Lung (tissue), 12 donors: ENCODE measurements around the gene TRIML2. TPM values are rescaled to one million over a fixed set of nuclear protein-coding genes. Genes with fewer than 3 reads are reported as not detected.

Source experiments
- ATAC-seq: fragments of 200-7000 bp; cut with Tn5 transposase; one replicate; pipeline ENCODE4 v1.9.1; 2020; ENCODE audit warnings: moderate number of reproducible peaks; ENCODE audit not compliant: insufficient read depth, low FRiP score
- DNase-seq, 3 donors: peaks; one replicate each; pipeline ENCODE4 v3.0.0-alpha.2; 2013 to 2017
- H3K27ac ChIP-seq, 2 donors: one replicate each; pipeline ENCODE4 v1.5.1; 2013; ENCODE audit warnings: mild to moderate bottlenecking in 2 of 2, moderate library complexity in 2 of 2, control low read depth in 1 of 2, inconsistent platforms in 1 of 2, low read depth in 1 of 2, low read length in 1 of 2
- H3K27me3 ChIP-seq, 3 donors: one replicate each; pipeline ENCODE4 v1.5.1; 2013; ENCODE audit warnings: low read length in 2 of 3; ENCODE audit not compliant: control insufficient read depth in 3 of 3, insufficient read depth in 3 of 3
- H3K36me3 ChIP-seq, 4 donors: one replicate each; pipeline ENCODE4 v1.5.1; 2013; ENCODE audit warnings: low read length in 4 of 4, mild to moderate bottlenecking in 1 of 4, moderate library complexity in 1 of 4; ENCODE audit not compliant: control insufficient read depth in 4 of 4, insufficient read depth in 4 of 4
- H3K4me1 ChIP-seq, 5 donors: one replicate each; pipeline ENCODE4 v1.5.1; 2013; ENCODE audit warnings: low read length in 5 of 5, mild to moderate bottlenecking in 2 of 5, moderate library complexity in 1 of 5; ENCODE audit not compliant: control insufficient read depth in 5 of 5, insufficient read depth in 5 of 5
- H3K4me3 ChIP-seq: one replicate; pipeline ENCODE4 v1.5.1; 2013; ENCODE audit warnings: mild to moderate bottlenecking, control low read depth, moderate library complexity
- H3K9ac ChIP-seq, 2 donors: one replicate each; pipeline ENCODE4 v1.5.1; 2013; ENCODE audit warnings: low read length in 2 of 2, control low read depth in 1 of 2; ENCODE audit not compliant: insufficient read depth in 1 of 2
- H3K9me3 ChIP-seq, 4 donors: one replicate each; pipeline ENCODE4 v1.5.1; 2013; ENCODE audit warnings: low read length in 3 of 4, mild to moderate bottlenecking in 1 of 4, moderate library complexity in 1 of 4; ENCODE audit not compliant: control insufficient read depth in 4 of 4, insufficient read depth in 3 of 4
- CTCF ChIP-seq: IDR thresholded peaks from 2 replicates; pipeline ENCODE4 v1.5.1; 2012; ENCODE audit warnings: mild to moderate bottlenecking; ENCODE audit errors: control extremely low read depth, extremely low read depth
- WGBS, 2 donors: extraction: QIAGEN DNeasy Blood & Tissue Kit; methylation state at CpG; one replicate each; pipeline ENCODE4 v1.1.7; 2013; 5-methylcytosine and 5-hydroxymethylcytosine counted together
- polyA plus RNA-seq, 2 donors: library from polyadenylated mRNA; stranded (reverse); fragments of 200-250 nt; gene quantifications; one replicate each; pipeline ENCODE4 v1.2.1, GENCODE V29; 2013
- total RNA-seq, 2 donors: library from RNA; depleted of rRNA in 1 of 2; stranded (reverse); fragments of >200 nt in 1 of 2; gene quantifications; one replicate each; pipeline ENCODE4 v1.2.1, GENCODE V29; 2014 to 2021
- donor health status: control.
- donor health status: control.
- donor health status: Bipolar disorder and iron deficiency.
- donor health status: healthy.
- donor health status: DM: yes; HTN: yes; CAD: no.

Gene TRIML2
- total and polyA plus RNA-seq, 4 donors: 0.07 to 0.08 TPM; not detected in 2

GRCh38 chr4:188143731-188144130 lies 34.3 kb upstream of the TRIML2 start:
- Histone ChIP-seq H3K27me3 (no peaks in the 10 kb centered on the region), H3K4me3 (no peak overlapping the region), H3K4me1 (peaks cover 0 to 3% (median 0%) of the 10 kb centered on the region in 5 donors), H3K9me3 (no peaks in the 10 kb centered on the region), H3K27ac (no peak overlapping the region), H3K36me3 (no peaks in the 10 kb centered on the region), H3K9ac (no peak overlapping the region)
- ATAC-seq (no peak), DNase-seq (peak in 1 of 3 donors; percentile 47)
- WGBS, 2 donors: 69 to 84% methylated on average over 11 of the region's 11 CpGs
- no peak for TF ChIP-seq CTCF

- H3K27ac ChIP-seq: peak overlapping the region in 1 of 2 donors; percentile 2
- TF ChIP-seq CTCF: no peak
These were observed 30.3 kb upstream of the TRIML2 start for GRCh38 chr4:188139671-188140070.

GRCh38 chr4:188139141-188139540 lies 29.7 kb upstream of the TRIML2 start, which contains the start of gene TRIML1:
Gene TRIML1, plus strand, starts transcription at chr4:188139441. Its CDS starts 118 bp downstream, at chr4:188139559.
- Histone ChIP-seq H3K9ac (no peak within 1 kb of the TSS), H3K9me3 (no peaks in the 10 kb centered on the region), H3K27ac (peak within 1 kb of the TSS in 1 of 2 donors; percentile 18), H3K4me1 (peaks cover 0 to 6% (median 0%) of the 10 kb centered on the region in 5 donors), H3K4me3 (no peak within 1 kb of the TSS), H3K27me3 (no peaks in the 10 kb centered on the region), H3K36me3 (no peaks in the 10 kb centered on the region)
- DNase-seq (no peak), ATAC-seq (no peak)
- 88 to 91% methylated on average over 3 of the region's 3 CpGs for WGBS, 2 donors
- TF ChIP-seq CTCF: no peak

More at GRCh38 chr4:188139671-188140070, 30.3 kb upstream of the TRIML2 start:
- 91% methylated on average over 18 to 19 of the region's 19 CpGs for WGBS, 2 donors
- no peak for ATAC-seq
- no peak overlapping the region for H3K4me3 ChIP-seq
- H3K9me3 ChIP-seq: no peaks in the 10 kb centered on the region
- H3K9ac ChIP-seq: no peak overlapping the region
- DNase-seq: no peak
- H3K27me3 ChIP-seq: no peaks in the 10 kb centered on the region
- H3K4me1 ChIP-seq: peaks cover 0 to 6% (median 0%) of the 10 kb centered on the region in 5 donors
- H3K36me3 ChIP-seq: no peaks in the 10 kb centered on the region

- Histone ChIP-seq H3K27ac (no peak overlapping the region), H3K4me1 (peaks cover 0 to 6% (median 0%) of the 10 kb centered on the region in 5 donors), H3K9ac (no peak overlapping the region), H3K27me3 (no peaks in the 10 kb centered on the region), H3K4me3 (no peak overlapping the region), H3K36me3 (no peaks in the 10 kb centered on the region), H3K9me3 (no peaks in the 10 kb centered on the region)
- ATAC-seq (no peak), DNase-seq (peak in 2 of 3 donors; percentile 24 to 57)
- TF ChIP-seq CTCF: no peak
- WGBS, 2 donors: 55 to 59% methylated on average over 10 of the region's 10 CpGs
These were observed 28.8 kb upstream of the TRIML2 start for GRCh38 chr4:188138227-188138626.
